Retina (tissue), 1 donor: Measurements from ENCODE around the gene SH2D3A.
"Not testable (repeated sequence)": the region's sequence is repeated elsewhere in the genome, so short reads cannot be mapped to it uniquely, and the experiment has no call there.

Experiments used
- DNase-seq: peaks from one replicate; pipeline ENCODE4 v3.0.0-alpha.2; 2016

Gene SH2D3A

GRCh38 chr19:6718741-6719539 lies 48.3 kb downstream of the SH2D3A start:
- DNase-seq: no peak

DNA sequence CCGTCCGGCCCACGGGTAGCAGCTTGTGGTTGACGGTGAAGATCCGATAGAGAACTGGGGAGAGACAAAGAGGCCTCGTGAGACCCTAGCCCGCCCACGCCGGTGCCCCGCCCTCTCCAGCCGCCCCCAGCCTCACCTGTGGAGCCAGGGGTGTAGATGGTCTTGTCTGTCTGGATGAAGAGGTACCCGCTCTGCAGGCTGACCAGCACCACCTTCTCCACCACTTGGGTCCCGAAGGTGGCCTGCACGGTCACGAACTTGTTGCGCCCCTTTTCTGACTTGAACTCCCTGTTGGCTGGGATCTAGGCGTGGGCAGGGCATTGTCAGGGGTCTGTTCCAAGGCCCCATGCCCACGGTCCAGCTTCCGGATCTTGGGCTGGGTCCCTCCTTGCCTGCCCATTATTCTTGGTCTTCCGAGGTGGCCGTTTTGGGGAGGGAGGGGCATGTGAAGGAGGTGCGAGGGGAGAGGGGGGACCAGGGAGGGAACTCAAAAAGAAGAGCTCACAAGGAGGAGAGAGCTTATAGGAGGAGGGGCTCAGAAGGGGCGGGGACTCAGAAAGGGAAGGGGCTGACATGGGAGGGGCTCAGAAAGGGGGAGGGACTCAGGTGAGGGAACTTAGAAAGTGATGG lies 49.0 kb downstream of the SH2D3A start:
- no peak for DNase-seq

DNA sequence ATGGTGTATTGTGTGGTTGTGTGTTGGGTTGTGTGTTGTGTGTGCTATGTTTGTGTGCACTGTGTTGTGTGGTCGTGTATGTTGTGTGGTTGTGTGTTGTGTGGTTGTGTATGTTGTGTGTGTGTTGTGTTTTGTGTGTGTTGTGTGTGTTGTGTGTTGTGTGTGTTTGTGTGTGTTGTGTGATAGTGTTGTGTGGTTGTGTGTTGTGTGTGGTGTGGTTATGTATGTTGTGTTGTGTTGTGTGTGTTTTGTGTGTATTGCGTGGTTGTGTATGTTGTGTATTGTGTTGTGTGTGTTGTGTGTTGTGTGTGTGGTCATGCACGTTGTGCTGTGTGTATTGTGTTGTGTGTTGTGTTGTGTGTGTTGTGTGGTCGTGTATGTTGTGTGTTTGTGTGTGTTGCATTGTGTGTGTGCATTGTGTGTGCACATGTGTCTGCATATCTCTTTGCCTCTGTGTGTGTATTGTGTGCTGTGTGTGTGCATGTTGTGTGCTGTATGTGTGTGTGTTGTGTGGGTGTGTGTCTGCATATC lies 49.7 kb downstream of the SH2D3A start:
- no peak for DNase-seq

DNA sequence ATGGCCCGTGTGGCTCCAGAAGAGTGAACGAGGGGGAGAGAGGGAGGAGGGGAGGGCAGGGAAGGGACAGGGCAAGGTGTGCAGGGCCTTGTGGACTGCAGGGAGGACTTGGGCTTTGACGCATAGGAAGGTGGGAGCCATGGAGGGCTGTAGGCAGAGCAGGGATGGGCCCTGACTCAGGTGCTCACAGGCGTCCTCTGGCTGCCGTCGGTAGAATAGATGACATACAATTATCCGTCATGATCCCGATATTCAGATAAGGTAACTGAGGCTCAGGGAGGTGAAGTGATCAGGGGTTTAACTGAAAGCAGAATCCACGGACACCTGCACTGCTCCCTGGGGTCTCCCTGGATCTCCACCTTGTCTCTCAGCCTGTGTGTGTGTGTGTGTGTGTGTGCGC lies 50.2 kb downstream of the SH2D3A start:
- no peak for DNase-seq

- no peak for DNase-seq
These were observed 50.6 kb downstream of the SH2D3A start for GRCh38 chr19:6716610-6716970.

- DNase-seq: no peak
These were observed 52.3 kb downstream of the SH2D3A start for GRCh38 chr19:6714749-6715555.

DNA sequence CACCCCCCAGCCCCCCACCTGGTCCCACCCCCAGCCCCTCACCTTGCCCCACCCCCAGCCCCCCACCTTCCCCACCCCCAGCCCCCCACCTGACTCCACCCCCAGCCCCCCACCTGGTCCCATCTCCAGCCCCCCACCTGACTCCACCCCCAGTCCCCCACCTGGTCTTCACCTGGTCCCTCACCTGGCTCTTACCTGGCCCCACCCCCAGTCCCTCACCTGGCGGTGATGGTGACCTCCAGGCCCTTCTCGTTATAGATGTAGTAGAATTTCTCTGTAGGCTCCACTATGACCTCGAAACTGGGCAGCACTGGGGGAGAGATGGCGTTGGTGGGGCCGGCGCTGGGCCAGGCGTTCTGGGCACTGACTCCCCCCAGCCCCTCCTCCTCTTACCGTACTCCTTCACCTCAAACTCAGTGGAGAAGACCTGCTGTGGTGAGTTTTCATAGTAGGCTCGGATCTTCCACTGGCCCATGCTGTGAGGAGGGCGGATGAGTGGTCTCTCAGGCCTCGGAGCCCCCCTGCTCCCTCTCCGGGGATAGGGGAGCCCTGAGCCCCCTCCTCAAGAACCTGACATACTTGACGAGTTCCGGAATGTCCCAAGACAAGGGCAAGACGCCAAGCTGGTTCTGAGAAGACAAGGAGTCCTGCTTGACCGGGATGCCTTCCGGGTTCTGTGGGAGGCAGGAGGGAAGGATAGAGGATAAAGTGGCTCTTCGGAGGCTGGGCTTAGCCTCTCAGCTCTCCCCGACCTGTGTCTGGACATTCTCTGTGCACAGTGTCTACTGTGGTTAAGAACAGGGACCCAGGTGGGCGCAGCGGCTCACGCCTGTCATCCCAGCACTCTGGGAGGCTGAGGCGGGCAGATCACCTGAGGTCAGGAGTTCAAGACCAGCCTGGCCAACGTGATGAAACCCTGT lies 53.2 kb downstream of the SH2D3A start:
- no peak for DNase-seq

GRCh38 chr19:6712692-6713670 lies 54.3 kb downstream of the SH2D3A start:
- DNase-seq: no peak

- DNase-seq: no peak
These were observed 55.0 kb downstream of the SH2D3A start for GRCh38 chr19:6712231-6712630.

- DNase-seq: no peak
These were observed 55.6 kb downstream of the SH2D3A start for GRCh38 chr19:6711605-6712004.

GRCh38 chr19:6711078-6711361 lies 56.2 kb downstream of the SH2D3A start:
- DNase-seq: no peak

- DNase-seq: no peak
These were observed 56.8 kb downstream of the SH2D3A start for GRCh38 chr19:6710273-6711077.

- DNase-seq: no peak
These were observed 57.7 kb downstream of the SH2D3A start for GRCh38 chr19:6709549-6709948.

DNA sequence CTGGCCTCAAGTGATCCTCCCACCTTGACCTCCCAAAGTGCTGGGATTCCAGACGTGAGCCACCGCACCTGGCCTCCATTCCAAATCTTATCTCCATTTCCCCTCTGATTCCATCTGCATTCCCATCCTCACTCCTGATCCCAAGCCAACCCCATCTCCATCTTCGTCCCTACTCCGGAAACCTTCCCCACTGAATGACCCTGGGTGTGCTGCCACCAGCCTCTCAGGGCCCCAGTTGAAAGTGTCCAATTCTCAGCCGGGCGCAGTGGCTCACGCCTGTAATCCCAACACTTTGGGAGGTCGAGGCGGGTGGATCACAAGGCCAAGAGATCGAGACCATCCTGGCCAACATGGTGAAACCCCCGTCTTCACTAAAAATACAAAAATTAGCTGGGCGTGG lies 58.3 kb downstream of the SH2D3A start:
- DNase-seq: not testable (repeated sequence)

DNA sequence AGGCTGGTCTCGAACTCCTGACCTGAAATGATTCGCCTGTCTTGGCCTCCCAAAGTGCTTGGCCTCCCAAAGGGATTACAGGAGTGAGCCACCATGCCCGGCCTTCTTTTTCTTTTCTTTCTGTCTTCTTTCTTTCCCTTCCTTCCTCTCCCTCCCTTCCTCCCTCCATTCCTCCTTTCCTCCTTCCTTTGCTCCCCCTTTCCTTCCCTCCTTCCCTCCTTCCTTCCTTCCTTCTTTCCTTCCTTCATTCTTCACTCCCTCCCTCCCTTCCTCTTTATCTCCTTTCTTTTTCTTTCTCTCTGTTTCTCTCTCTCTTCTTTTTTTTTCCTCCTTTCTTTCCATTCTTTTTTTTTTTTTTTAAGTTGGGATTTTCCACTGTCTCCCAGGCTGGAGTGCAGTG lies 58.9 kb downstream of the SH2D3A start:
- DNase-seq: no peak

DNA sequence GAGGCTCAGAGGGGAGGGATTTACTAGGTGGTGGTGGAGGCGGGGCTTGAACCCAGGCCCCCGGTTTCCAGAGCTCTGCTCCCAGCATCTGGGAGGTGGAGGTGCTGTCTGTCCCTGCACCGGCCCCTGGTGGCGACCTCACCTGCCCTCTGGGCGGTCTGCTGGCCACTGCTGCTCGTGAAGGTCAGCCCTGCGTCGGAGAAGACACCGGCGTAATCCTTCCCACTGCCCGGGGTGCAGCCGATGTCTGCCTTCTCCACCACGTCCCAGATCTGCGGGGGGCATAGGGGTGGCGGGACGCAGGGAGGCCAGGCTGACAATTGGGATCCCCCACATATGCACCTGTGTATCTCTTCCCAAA lies 59.6 kb downstream of the SH2D3A start:
- no peak for DNase-seq

DNA sequence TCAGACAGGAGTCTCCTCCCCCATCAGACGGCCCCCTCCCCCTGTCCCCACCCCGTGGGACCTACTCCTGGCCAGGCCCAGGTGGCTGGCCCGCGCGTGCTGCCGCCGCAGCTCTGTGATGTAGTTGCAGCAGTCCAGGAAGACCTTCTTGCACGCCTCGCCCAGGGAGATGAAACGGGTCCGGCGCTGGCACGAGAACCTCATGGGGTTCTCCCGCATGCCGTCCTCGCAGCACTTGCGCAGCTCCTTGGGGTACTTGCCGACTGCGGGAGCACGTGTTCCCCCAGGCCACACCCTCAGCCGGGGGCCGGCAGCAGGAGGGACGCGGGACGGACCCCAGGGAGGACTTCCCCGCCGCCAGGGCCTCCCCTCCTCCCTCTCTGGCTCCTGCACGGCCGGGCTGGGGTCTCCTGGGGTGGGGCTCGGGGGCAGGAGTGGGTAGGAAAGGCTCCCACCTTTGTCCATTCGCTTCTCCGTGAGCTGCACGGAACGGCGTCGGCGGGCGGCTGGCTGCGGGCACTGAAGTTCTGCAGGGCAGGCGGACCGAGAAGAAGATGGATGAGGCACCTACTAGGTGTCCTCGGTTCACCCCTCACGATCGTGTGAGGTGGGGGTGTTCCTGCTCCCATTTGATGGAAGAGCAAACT lies 60.1 kb downstream of the SH2D3A start:
- DNase-seq: no peak

GRCh38 chr19:6706633-6706958 lies 60.6 kb downstream of the SH2D3A start:
- DNase-seq: no peak

DNA sequence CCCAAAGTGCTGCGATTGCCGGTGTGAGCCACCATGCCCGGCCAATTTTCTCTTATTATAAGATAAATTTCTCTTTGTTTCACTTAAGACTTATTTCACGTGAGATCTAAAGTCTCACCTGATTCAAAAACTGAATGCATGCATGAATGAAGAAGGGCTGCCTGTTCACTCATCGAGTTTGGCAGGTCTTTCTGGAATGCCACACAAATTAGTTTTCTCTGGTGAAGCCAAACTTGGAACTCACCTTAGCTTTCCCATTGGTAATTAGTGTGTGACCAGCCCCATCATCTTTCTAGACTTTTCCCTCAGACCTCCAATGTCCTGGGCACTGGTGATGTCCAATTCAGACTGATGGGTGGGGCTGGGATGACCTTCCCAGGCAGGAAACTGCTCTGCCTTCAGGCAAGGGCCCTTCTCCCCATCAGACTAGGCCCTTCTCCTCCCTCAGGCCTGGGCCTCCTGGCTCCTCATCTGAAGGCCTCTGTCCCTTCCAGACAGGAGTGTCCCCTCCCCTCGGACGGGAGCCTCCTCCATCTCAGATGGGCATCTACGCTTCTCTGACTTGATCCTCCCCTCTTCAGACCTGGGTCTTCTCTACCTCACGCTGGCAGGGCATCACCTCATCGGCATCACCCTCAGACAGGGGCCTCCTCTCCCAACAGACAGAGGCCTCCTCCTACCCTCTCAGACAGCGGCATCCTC lies 61.2 kb downstream of the SH2D3A start:
- DNase-seq: no peak
